ENCODE measurements around the gene DOK3.

Gene DOK3

GRCh38 chr5:177497292-177498012 lies 12.2 kb downstream of the DOK3 start, which contains the start of gene PDLIM7:
TSS of gene PDLIM7 (minus strand) at chr5:177497604. CDS start at chr5:177496512, 1,092 bp downstream.
- H3K4me3 ChIP-seq (ENCODE audit: low read length): peak within 1 kb of the TSS; percentile 91
- peak; percentile 11; the same call in 1 of the 2 replicates for TF ChIP-seq CTCF (conservative IDR thresholded peaks at IDR 0.05; ENCODE audit: low read length)
- peak; percentile 97 for DNase-seq (ENCODE audit: low read depth)

GRCh38 chr5:177496727-177497291 lies 12.8 kb downstream of the DOK3 start:
- no peak for TF ChIP-seq CTCF (conservative IDR thresholded peaks at IDR 0.05; ENCODE audit: low read length)
- DNase-seq (ENCODE audit: low read depth): peak; percentile 89

GRCh38 chr5:177496070-177496726 lies 13.4 kb downstream of the DOK3 start:
- TF ChIP-seq CTCF (conservative IDR thresholded peaks at IDR 0.05; ENCODE audit: low read length): peak; percentile 48
- H3K4me3 ChIP-seq (ENCODE audit: low read length): peak overlapping the region; percentile 91
- DNase-seq (ENCODE audit: low read depth): peak; percentile 67

More at GRCh38 chr5:177496727-177497291, 12.8 kb downstream of the DOK3 start:
- peak overlapping the region; percentile 91 for H3K4me3 ChIP-seq (ENCODE audit: low read length)

GRCh38 chr5:177495243-177496060 lies 14.2 kb downstream of the DOK3 start:
- no peak for TF ChIP-seq CTCF (conservative IDR thresholded peaks at IDR 0.05; ENCODE audit: low read length)
- peak; percentile 90 for DNase-seq (ENCODE audit: low read depth)
- peak overlapping the region; percentile 91 for H3K4me3 ChIP-seq (ENCODE audit: low read length)

GRCh38 chr5:177494346-177495195 lies 15.1 kb downstream of the DOK3 start:
- H3K4me3 ChIP-seq (ENCODE audit: low read length): peak overlapping the region; percentile 91
- peak; percentile 78 for DNase-seq (ENCODE audit: low read depth)
- TF ChIP-seq CTCF (conservative IDR thresholded peaks at IDR 0.05; ENCODE audit: low read length): peak; percentile 55

- no peak for TF ChIP-seq CTCF (conservative IDR thresholded peaks at IDR 0.05; ENCODE audit: low read length)
- peak overlapping the region; percentile 91 for H3K4me3 ChIP-seq (ENCODE audit: low read length)
- DNase-seq (ENCODE audit: low read depth): no peak
These were observed 15.8 kb downstream of the DOK3 start for GRCh38 chr5:177493795-177494345.
